CD4-positive, alpha-beta T cell treated with Interleukin-6 for 4 hours (primary cell): Measurements from ENCODE around the gene C2CD2.

Experiments used
- DNase-seq: peaks from one replicate; pipeline ENCODE4 v3.0.0-alpha.2; 2020; ENCODE audit warnings: mixed read lengths

The C2CD2 gene

GRCh38 chr21:41836166-41837015 is 117.4 kb downstream of the C2CD2 start:
- DNase-seq, result no peak

GRCh38 chr21:41835711-41836154 is 118.1 kb downstream of the C2CD2 start:
- no peak for DNase-seq
